ENCODE measurements around the gene VPS51. TPM values are rescaled to one million over a fixed set of nuclear protein-coding genes. Genes with fewer than 3 reads are reported as not detected.

The VPS51 gene
- total and polyA plus RNA-seq, 2 of the 13 experiments (the other 11 are each of a cell fraction or from before 2014, with no cell fraction given), result 76.3 to 90.6 TPM

DNA sequence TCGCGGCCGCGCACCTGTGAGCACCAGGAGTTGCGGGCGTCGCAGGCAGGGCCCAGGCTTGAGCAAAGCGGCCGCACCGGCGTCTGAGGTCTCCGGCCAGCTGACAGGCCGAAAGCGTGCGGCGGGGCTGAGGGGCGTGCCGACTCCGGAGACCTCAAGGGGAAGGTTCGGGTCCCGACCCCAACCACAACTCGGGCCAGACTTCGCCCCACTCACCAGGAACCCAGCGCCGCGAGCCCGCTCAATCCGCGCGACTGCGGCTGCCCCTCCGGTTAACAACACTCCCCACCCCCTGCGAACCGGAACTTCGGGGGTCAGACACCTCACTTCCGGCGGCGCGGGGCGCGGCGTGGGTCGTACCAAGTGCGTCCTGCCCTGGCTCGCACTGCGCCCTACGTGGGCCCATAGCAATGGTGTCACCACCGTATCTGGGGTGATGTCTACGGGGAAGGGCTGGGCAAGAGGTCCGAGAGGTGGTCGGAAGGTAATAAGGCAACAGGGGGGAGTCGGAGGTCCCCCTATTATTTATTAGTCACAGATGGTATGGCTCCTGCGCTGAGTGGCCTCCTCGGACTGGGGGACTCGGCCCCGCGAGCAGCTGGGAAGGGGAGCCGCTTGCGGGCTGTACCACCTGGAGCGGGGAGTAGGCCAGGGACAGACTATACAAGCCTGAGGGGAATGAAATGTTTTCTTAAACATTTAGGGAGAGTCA, 38.4 kb downstream of the VPS51 start, which contains the start of gene SYVN1 (continued):
- TF ChIP-seq EHMT2 (IDR thresholded peaks at IDR 0.05; ENCODE audit: borderline replicate concordance, low read depth, low read length) (no peak), NFIB (CRISPR knock-in tag; IDR thresholded peaks at IDR 0.05; ENCODE audit: borderline replicate concordance) (no peak), CHCHD3 (CRISPR knock-in tag; IDR thresholded peaks at IDR 0.05) (peak; percentile 43; the same call in 1 of the 2 replicates), ZFAT (CRISPR knock-in tag; conservative IDR thresholded peaks at IDR 0.05) (no peak), ZNF383 (CRISPR knock-in tag; IDR thresholded peaks at IDR 0.05; ENCODE audit: borderline replicate concordance) (no peak), CHD4 (IDR thresholded peaks at IDR 0.05; ENCODE audit: borderline replicate concordance, low read length) (no peak), ZBTB8A (CRISPR knock-in tag; IDR thresholded peaks at IDR 0.05; ENCODE audit: borderline replicate concordance, low read depth) (no peak), ZFP62 (CRISPR knock-in tag; IDR thresholded peaks at IDR 0.05) (peak; percentile 83; the same call in 1 of the 2 replicates), HCFC1 (IDR thresholded peaks at IDR 0.05; ENCODE audit: low read depth, low read length) (peak; percentile 26; the same call in 1 of the 2 replicates), ZNF17 (CRISPR knock-in tag; IDR thresholded peaks at IDR 0.05) (no peak), ZKSCAN8 (CRISPR knock-in tag; IDR thresholded peaks at IDR 0.05; ENCODE audit: borderline replicate concordance) (no peak), ZBTB7A (CRISPR knock-in tag; IDR thresholded peaks at IDR 0.05) (peak; percentile 65; the same call in 1 of the 2 replicates), ZNF556 (CRISPR knock-in tag; IDR thresholded peaks at IDR 0.05; ENCODE audit: borderline replicate concordance) (peak; percentile 75; the same call in 1 of the 2 replicates), POLR2A (IDR thresholded peaks at IDR 0.05; ENCODE audit: insufficient read depth in 1 of 2, low read depth in 2 of 2, low read length in 2 of 2) (peak; percentile 74 to 94; a peak in 3 of 4 replicates), SP140L (CRISPR knock-in tag; IDR thresholded peaks at IDR 0.05; ENCODE audit: borderline replicate concordance) (no peak), ZNF644 (CRISPR knock-in tag; IDR thresholded peaks at IDR 0.05; ENCODE audit: low read depth) (no peak), RCOR2 (CRISPR knock-in tag; IDR thresholded peaks at IDR 0.05) (no peak), ZBTB42 (CRISPR knock-in tag; IDR thresholded peaks at IDR 0.05) (no peak), ZMYM2 (CRISPR knock-in tag; IDR thresholded peaks at IDR 0.05) (no peak), ZNF264 (CRISPR knock-in tag; IDR thresholded peaks at IDR 0.05) (0 out of 2 replicates have a peak, but pooled peaks have one; percentile 27), ZNF749 (CRISPR knock-in tag; IDR thresholded peaks at IDR 0.05; ENCODE audit: borderline replicate concordance) (0 out of 2 replicates have a peak, but pooled peaks have one; percentile 38), ZNF224 (CRISPR knock-in tag; IDR thresholded peaks at IDR 0.05) (no peak), ZNF333 (CRISPR knock-in tag; IDR thresholded peaks at IDR 0.05; ENCODE audit: borderline replicate concordance) (peak; percentile 87), ZMAT3 (CRISPR knock-in tag; conservative IDR thresholded peaks at IDR 0.05) (peak; percentile 83), ZFP90 (CRISPR knock-in tag; IDR thresholded peaks at IDR 0.05; ENCODE audit: borderline replicate concordance) (peak; percentile 64)
- TF ChIP-seq, protein P1, sequence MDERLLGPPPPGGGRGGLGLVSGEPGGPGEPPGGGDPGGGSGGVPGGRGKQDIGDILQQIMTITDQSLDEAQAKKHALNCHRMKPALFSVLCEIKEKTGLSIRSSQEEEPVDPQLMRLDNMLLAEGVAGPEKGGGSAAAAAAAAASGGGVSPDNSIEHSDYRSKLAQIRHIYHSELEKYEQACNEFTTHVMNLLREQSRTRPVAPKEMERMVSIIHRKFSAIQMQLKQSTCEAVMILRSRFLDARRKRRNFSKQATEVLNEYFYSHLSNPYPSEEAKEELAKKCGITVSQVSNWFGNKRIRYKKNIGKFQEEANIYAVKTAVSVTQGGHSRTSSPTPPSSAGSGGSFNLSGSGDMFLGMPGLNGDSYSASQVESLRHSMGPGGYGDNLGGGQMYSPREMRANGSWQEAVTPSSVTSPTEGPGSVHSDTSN (CRISPR knock-in tag; IDR thresholded peaks at IDR 0.05), result peak; percentile 18; the same call in 1 of the 2 replicates
- TF ChIP-seq, protein P2, sequence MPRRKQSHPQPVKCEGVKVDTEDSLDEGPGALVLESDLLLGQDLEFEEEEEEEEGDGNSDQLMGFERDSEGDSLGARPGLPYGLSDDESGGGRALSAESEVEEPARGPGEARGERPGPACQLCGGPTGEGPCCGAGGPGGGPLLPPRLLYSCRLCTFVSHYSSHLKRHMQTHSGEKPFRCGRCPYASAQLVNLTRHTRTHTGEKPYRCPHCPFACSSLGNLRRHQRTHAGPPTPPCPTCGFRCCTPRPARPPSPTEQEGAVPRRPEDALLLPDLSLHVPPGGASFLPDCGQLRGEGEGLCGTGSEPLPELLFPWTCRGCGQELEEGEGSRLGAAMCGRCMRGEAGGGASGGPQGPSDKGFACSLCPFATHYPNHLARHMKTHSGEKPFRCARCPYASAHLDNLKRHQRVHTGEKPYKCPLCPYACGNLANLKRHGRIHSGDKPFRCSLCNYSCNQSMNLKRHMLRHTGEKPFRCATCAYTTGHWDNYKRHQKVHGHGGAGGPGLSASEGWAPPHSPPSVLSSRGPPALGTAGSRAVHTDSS (CRISPR knock-in tag; conservative IDR thresholded peaks at IDR 0.05), result no peak
- TF ChIP-seq, protein P3, sequence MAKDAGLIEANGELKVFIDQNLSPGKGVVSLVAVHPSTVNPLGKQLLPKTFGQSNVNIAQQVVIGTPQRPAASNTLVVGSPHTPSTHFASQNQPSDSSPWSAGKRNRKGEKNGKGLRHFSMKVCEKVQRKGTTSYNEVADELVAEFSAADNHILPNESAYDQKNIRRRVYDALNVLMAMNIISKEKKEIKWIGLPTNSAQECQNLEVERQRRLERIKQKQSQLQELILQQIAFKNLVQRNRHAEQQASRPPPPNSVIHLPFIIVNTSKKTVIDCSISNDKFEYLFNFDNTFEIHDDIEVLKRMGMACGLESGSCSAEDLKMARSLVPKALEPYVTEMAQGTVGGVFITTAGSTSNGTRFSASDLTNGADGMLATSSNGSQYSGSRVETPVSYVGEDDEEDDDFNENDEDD (CRISPR knock-in tag; IDR thresholded peaks at IDR 0.05; ENCODE audit: borderline replicate concordance), result peak; percentile 46; the same call in 1 of the 2 replicates
